ENCODE results near the gene COL13A1.

- TF ChIP-seq CBX5 (IDR thresholded peaks at IDR 0.05; ENCODE audit: low read depth, low read length) (no peak), CTCF (IDR thresholded peaks at IDR 0.05; ENCODE audit: control extremely low read depth in 1 of 3, insufficient read depth in 1 of 3, low read depth in 1 of 3, low read length in 3 of 3) (no peak), MAX (IDR thresholded peaks at IDR 0.05) (no peak), SUZ12 (IDR thresholded peaks at IDR 0.05; ENCODE audit: low read length) (no peak), POLR2A (IDR thresholded peaks at IDR 0.05; ENCODE audit: control extremely low read depth in 1 of 2, low read depth in 2 of 2, low read length in 2 of 2) (no peak), SIRT6 (IDR thresholded peaks at IDR 0.05; ENCODE audit: low read length) (no peak), E2F6 (IDR thresholded peaks at IDR 0.05) (no peak), SP1 (IDR thresholded peaks at IDR 0.05; ENCODE audit: low read depth, low read length) (no peak), SP4 (IDR thresholded peaks at IDR 0.05; ENCODE audit: low read length) (no peak), TCF12 (IDR thresholded peaks at IDR 0.05; ENCODE audit: low read depth, low read length) (no peak)
Observed at GRCh38 chr10:69872323-69872722, 70.6 kb downstream of the COL13A1 start.

Measured in H1 (cell line).